Measurements from ENCODE around the gene SLC25A25.
"Not testable (repeated sequence)": the region's sequence is repeated elsewhere in the genome, so short reads cannot be mapped to it uniquely, and the experiment has no call there.

SLC25A25 gene

DNA sequence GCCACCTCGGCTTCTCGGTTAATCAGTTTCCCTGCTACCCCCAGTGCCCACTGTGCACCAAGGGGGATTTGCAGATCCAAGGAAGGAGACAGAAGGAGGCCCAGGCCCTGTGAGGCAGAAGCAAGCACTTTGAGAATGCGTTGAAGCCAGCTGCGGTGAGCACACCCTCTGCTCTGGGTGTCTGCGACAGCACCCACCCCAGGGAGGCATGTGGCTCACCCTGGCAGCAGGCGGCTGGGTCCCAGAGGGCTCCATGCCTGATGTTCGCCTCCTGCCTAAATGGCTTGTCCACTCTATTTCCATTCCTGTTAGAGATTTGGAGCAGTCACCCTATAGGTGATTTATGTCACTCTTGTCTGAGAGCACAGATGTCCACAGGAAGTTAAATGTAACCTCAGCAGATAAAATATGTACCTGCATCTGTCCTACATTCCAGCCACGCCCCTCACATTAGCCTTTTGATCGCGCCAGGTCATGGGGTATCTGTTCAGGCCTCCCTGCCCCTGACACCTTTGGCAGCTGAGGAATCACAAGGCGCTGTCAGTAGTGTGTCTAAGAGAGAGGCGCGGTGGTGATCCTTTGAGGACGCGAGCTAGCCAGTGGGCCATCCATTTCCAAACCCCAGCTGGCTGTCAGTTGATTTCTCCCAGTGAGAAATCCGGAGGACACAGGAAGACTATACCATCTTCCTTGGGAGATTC is 31.3 kb downstream of the SLC25A25 start:
- no peak for DNase-seq

DNA sequence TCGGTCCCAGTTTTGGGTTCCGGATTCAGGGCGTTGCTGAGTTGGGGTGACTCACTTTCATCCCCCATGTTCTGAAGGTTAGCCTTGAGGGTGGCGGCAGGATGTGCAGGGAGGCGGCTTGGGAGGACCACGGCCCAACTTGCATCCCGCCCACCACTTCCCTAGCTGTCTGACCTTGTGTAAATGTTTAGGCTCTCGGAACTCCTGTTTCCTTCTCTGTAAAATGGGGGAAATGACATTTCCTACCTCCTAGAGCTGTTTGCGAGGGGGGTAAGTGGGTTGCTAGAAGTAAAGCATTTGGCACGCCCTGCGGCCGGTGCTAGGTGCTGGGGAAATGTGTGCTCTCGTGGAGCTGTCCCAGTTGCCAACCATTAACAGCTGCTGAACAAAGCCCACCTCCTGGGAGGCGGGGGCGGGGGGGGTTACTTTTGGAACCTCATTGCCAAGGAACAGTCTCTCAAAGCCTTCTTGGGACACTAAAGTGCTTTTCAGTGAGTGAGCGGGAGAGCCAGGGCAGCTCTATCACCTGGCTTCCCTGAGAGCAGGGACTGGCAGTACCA is 32.0 kb downstream of the SLC25A25 start:
- DNase-seq: no peak

DNA sequence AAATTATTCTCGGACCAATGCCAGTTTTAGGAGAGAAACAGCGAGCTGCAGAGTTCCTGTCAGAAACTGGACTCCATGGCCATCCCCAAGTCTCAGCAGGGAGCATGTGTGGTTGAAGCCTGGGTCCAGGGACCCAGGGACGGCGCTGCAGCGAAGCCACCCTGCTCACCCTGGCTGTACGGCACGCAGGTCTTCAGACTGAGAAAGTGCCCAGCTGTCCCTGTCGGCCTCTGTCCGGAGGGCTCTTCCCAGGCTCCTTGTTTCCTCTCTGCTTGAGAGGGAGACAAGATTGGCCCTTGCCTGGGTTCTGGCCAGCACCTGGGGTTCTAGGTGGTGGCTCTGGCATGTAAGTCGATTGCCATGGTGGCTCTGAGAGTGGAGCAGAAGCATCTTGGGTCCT is 32.5 kb downstream of the SLC25A25 start:
- DNase-seq: no peak

- no peak for DNase-seq
These were observed 33.2 kb downstream of the SLC25A25 start for GRCh38 chr9:128101231-128101661.

DNA sequence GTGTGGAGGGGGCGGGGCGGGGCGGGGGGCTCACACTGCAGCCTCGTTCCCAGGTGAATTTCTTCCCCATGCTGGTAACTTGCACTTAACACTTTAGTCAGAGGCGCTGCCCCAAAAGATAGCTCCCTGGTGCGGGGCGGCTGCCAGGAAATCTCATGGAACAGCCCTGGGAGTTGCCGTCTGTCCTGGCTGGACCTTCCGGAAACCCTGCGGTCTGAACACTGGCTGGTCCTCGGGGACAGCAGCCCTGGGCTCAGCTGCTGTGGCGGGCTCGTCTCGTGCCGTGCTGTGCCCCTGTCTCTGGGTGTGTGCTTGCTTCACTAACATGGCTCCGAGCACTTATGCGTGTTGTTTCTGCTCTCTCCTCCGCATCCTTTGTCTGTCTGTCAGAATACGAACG is 33.7 kb downstream of the SLC25A25 start:
- no peak for DNase-seq

GRCh38 chr9:128102196-128102595 is 34.2 kb downstream of the SLC25A25 start:
- DNase-seq: no peak

DNA sequence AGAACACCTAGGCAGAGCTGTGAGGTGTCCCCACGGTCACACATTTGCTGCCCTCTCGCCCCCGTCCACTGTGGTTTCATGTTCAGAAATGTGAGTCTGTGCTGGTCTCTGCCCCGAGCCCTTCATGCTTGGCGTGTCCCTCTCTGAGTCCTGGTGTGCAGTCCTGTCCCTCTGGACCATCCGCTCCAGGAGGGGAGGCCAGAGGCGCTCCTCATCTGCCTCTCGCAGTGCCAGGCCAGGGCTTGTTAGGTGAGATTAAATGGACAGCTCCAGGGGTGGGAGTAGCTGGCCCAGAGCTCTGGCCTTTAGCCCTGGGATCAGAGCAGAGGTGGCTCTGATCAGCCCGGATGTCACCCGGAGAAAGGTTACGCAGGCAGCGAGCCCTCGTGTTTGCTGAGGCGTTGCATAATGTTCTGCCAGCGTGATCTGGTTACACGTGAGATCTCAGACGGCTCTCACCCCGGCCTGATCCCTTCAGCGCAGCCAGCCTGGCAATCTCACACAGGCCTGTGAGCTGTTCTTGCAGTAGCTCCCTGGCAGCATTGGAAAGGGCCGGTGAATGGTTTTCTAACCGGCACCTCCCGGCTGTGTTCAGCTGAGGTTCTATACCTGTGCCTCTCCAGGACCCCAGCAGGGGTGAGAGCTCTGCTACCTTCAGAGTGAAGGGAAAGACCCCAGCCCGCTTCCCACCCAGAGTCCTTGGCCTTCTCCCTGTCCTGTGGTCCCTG is 35.0 kb downstream of the SLC25A25 start:
- DNase-seq: no peak

- peak; percentile 41 for DNase-seq
These were observed 35.5 kb downstream of the SLC25A25 start for GRCh38 chr9:128103589-128103962.

GRCh38 chr9:128104171-128104618 is 36.2 kb downstream of the SLC25A25 start:
- DNase-seq: no peak

GRCh38 chr9:128105538-128106175 is 37.6 kb downstream of the SLC25A25 start:
- no peak for DNase-seq

DNA sequence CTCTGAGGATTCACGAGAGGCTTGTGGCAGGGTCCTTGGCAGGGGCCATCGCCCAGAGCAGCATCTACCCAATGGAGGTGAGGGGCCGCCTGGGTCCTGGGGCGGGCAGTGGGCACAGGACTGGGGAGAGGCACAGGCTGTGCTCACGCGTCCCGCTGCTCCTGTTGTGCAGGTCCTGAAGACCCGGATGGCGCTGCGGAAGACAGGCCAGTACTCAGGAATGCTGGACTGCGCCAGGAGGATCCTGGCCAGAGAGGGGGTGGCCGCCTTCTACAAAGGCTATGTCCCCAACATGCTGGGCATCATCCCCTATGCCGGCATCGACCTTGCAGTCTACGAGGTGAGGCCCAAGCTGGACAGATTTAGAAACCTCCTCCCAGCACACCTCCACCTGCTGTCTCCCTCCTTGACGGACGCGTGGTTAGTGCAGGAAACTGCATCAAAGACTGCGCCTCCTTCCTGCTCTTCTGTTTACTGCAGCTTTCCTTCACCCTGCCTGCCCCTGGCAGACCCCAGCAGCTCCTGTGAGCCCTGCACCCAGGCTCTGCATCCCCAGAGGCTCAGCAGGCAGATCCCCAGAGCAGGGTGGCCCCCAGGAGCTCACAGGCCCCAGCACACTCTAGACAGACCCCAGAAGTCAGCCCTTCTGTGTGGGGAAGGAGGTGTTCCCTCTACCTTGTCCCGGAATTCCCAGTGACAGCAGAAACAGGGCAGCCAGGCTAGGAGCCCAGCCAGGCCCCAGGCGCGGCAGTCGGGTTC is 38.3 kb downstream of the SLC25A25 start:
- no peak for DNase-seq

DNA sequence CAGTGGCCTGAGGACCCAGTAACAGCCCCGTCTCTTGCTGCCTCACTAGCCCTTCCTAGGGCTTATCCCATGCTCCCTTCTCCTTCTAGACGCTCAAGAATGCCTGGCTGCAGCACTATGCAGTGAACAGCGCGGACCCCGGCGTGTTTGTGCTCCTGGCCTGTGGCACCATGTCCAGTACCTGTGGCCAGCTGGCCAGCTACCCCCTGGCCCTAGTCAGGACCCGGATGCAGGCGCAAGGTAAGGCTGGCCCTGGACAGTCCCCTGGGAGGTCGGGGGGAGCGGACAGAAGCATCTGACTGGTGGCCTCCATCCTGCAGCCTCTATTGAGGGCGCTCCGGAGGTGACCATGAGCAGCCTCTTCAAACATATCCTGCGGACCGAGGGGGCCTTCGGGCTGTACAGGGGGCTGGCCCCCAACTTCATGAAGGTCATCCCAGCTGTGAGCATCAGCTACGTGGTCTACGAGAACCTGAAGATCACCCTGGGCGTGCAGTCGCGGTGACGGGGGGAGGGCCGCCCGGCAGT is 39.0 kb downstream of the SLC25A25 start:
- no peak for DNase-seq

GRCh38 chr9:128107468-128108268 is 39.6 kb downstream of the SLC25A25 start:
- no peak for DNase-seq

- DNase-seq: no peak
These were observed 40.4 kb downstream of the SLC25A25 start for GRCh38 chr9:128108269-128109049.

GRCh38 chr9:128109050-128109709 is 41.1 kb downstream of the SLC25A25 start:
- DNase-seq: no peak

DNA sequence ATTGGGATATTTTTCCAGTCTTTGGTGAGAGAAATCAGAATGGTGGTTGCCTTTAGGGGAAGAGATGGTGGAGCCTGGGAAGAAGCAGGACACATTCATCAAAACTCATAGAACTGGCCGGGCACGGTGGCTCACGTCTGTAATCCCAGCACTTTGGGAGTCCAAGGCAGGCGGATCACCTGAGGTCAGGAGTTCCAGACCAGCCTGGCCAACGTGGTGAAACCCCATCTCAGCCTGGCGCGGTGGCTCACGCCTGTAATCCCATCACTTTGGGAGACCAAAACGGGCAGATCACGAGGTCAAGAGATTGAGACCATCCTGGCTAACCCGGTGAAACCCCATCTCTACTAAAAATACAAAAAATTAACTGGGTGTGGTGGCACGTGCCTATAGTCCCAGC is 43.7 kb downstream of the SLC25A25 start:
- DNase-seq: not testable (repeated sequence)

- no peak for DNase-seq
These were observed 45.7 kb downstream of the SLC25A25 start for GRCh38 chr9:128113526-128114325.

- no peak for DNase-seq
These were observed 46.5 kb downstream of the SLC25A25 start for GRCh38 chr9:128114326-128115186.

Data from activated CD8-positive, alpha-beta memory T cell treated with anti-CD3 and anti-CD28 coated beads, Interleukin-2, amount 50 U/mL, for 4 hours (primary cell).